GM18498 (cell line): ENCODE data around the gene CUL2.
"Not testable (repeated sequence)": the region's sequence is repeated elsewhere in the genome, so short reads cannot be mapped to it uniquely, and the experiment has no call there.

Experiments used
- ATAC-seq: cut with Tn5 transposase; IDR thresholded peaks from one replicate; pipeline ENCODE4 v1.9.1; 2021; ENCODE audit warnings: mild to moderate bottlenecking, moderate library complexity; ENCODE audit not compliant: unreplicated experiment

Gene CUL2

DNA sequence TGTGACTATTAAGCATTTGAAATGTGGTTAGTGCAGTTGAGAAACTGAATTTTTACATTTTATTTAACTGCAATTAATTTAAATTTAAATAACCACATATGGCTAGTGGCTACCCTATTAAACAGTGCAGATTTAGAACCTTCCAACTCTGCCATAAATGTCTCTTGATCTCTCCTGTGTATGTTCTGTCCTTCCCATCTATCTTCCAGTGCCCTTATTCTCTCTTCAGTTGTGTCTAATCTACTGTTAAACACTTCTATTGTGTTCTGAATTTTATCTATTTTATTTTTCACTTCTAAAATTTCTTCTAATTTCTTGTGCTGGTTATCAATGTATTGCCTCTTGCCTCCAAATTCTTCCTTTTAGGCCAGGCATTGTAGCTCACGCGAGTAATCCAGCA lies 105.0 kb downstream of the CUL2 start:
- no peak for ATAC-seq

DNA sequence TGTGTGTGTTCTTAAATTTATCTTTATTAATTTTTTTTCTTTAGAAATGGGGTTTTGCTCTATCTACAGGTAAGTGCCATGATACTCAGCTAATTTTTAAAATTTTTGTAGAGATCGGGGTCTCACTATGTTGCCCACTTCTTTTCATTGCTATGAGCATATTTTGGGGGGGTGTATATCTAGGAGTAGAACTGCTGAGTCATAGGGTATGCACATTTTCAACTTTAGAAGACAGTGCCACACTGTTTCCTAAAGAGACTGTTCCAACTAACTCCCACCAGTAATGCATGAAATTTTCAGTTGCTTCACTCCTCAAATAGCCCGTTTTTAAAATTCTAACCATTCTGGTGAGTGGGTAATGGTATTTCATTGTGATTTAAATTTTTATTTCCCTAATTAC lies 108.3 kb downstream of the CUL2 start:
- ATAC-seq = no peak

DNA sequence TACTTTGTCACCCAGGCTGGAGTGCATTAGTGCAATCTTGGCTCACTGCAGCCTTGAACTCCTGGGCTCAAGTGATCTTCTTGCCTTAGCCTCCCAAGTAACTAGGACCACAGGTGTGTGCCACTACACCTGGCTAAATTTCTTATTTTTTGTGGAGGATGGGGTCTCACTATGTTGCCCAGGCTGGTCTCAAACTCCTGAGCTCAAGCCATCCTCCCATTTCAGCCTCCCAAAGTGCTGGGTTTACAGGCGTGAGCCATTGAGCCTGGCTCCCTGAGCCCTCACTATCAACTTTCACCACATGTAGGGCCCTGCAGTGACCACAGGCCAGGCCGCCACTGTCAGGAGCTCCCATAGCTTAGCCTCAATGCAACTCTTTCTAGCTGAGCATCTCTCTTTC lies 110.2 kb downstream of the CUL2 start:
- no peak for ATAC-seq

DNA sequence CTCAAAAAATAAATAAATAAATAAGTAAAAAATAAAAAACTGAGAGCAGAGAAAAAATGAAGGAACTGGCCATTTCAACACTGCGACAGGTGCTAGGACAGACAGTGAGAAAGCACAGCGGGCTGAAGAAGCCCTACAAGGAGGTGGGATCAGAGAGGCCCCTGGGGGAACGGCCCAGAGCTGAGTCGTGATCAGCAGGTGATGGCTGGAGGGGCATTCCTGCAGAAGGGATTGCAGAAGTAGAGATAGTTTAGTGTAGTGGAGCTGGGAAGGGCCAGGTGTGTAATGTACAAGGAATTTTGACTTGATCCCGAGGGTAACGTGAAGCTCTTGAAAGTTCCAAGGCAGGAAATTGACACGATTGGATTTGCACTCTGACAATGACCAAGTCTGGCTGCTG lies 112.1 kb downstream of the CUL2 start:
- no peak for ATAC-seq

DNA sequence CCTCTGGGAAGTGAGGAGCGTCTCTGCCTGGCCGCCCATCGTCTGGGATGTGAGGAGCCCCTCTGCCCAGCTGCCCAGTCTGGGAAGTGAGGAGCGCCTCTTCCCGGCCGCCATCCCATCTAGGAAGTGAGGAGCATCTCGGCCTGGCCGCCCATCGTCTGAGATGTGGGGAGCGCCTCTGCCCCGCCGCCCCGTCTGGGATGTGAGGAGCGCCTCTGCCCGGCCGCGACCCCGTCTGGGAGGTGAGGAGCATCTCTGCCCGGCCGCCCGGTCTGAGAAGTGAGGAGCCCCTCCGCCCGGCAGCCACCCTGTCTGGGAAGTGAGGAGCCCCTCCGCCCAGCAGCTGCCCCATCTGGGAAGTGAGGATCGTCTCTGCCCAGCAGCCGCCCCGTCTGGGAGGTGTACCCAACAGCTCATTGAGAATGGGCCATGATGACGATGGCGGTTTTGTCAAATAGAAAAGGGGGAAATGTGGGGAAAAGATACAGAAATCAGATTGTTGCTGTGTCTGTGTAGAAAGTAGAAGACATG lies 113.7 kb downstream of the CUL2 start:
- not testable (repeated sequence) for ATAC-seq

DNA sequence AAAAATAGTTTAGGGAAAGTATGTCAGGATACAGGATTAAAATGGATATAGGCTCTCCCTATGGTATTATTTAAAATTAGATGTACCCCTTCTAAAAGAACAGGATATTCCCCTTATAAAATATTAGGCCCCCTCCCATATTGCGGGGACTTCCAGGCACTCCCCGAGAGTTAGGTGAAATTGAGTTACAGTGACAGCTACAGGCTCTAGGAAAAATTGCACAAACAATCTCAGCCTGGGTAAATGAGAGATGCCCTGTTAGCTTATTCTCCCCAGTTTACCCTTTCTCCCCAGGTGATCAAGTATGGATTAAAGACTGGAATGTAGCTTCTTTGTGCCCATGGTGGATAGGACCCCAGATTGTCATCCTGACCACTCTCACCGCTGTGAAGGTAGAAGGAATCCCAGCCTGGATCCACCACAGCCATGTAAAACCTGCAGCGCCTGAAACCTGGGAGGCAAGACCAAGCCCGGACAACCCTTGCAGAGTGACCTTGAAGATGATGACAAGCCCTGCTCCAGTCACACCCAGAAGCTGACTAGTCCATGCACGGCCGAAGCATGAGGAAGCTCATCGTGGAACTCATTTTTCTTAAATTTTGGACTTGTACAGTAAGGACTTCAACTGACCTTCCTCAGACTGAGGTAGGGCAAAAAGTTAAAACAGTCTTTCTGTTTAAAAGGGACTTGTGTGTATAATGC lies 115.6 kb downstream of the CUL2 start:
- ATAC-seq = not testable (repeated sequence)

DNA sequence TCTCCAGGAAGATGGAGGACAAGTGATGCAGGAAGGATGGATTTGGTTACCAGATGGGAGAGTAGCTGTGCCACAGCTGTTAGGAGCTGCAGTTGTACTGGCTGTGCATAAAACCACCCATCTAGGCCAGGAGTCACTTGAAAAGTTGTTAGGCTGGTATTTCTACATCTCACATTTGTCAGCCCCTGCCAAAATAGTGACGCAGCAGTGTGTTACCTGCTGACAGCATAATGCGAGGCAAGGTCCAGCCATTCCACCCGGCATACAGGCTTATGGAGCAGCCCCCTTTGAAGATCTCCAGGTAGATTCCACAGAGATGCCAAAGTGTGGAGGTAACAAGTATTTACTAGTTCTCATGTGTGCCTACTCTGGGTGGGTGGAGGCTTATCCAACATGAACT lies 116.4 kb downstream of the CUL2 start:
- ATAC-seq = not testable (repeated sequence)

DNA sequence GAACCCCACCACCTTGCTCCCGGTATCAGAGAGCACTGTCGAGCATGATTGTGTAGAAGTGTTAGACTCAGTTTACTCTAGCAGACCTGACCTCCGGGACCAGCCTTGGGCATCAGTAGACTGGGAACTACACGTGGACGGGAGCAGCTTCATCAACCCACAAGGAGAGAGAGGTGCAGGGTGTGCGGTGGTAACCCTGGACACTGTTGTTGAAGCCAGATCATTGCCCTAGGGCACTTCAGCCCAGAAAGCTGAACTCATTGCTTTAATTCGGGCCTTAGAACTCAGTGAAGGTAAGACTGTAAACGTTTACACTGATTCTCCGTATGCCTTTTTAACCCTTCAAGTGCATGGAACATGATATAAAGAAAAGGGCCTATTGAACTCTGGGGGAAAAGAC lies 117.0 kb downstream of the CUL2 start:
- not testable (repeated sequence) for ATAC-seq

DNA sequence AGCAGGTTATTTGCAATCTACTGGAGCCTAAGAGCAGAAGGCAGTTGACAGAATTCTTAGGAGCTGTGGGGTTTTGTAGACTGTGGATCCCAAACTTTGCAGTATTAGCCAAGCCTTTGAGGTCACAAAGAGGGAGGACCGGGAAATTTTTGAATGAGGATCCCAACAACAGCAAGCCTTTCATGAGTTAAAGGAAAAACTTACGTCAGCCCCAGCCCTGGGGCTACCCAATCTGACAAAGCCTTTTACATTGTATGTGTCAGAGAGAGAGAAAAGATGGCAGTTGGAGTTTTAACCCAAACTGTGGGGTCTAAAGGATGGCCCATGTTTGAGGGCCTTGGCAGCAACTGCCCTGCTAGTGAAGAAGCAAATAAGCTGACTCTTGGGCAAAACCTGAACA lies 117.5 kb downstream of the CUL2 start:
- ATAC-seq = not testable (repeated sequence)

DNA sequence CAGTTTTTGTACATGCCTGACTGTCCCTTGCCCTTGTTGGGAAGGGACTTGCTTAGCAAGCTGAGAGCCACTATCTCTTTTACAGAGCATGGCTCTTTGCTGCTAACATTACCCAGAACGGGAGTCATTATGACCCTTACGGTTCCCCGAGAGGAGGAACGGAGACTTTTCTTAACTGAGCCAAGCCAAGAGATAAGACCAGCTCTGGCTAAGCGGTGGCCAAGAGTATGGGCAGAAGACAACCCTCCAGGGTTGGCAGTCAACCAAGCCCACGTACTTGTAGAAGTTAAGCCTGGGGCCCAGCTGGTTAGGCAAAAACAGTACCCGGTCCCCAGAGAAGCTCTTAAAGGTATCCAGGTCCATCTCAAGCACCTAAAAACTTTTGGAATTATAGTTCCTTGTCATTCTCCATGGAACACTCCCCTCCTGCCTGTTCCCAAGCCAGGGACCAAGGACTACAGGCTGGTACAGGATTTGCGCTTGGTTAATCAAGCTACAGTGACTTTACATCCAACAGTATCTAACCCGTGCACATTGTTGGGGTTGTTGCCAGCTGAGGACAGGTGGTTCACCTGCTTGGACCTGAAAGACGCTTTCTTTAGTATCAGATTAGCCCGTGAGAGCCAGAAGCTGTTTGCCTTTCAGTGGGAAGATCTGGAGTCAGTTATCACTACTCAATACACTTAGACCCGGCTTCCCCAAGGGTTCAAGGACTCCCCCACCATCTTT lies 118.4 kb downstream of the CUL2 start:
- not testable (repeated sequence) for ATAC-seq

DNA sequence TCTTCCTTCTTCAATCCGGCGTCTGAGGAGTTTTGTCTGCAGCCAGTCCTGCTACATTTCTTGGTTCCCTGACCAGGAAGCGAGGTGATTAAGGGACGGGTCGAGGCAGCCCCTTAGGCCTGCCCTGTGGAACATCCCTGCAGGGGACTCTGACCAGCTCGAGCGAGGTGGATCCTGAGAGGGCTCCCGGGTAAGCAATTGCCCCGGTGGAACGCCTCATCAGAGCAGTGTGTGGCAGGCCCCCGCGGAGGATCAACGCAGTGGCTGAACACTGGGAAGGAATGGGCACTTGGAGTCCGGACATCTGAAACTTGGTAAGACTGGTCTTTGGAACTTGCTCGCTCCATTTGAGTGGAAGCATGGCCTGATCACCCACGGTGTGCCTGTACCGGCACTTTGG lies 121.0 kb downstream of the CUL2 start:
- ATAC-seq = no peak

DNA sequence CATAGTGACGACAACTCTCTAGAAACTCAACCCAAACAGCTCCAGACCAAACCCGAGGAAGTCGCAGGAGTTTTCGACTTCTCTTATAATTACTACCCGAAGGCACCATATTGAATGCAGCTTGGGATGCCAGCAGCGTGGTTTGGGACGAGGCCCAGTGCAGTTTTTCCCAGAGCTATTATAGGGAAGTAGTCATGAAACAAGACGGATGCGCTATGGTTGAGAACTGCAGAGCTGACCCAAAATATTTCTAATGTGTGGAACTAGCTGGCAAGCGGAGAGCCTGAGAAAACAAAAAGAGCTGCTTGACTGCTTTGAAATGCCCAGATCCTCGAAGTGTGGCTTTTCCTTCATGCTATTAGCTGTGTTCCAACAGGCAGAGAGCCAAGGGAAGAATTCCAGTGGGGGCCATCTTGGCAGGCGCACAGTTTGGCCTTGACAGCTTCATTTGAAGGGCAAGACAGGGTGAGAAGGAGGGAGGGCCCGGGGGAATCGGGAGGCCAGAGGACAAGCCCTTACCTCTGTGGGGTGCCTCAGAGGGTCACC lies 122.7 kb downstream of the CUL2 start:
- ATAC-seq = no peak

DNA sequence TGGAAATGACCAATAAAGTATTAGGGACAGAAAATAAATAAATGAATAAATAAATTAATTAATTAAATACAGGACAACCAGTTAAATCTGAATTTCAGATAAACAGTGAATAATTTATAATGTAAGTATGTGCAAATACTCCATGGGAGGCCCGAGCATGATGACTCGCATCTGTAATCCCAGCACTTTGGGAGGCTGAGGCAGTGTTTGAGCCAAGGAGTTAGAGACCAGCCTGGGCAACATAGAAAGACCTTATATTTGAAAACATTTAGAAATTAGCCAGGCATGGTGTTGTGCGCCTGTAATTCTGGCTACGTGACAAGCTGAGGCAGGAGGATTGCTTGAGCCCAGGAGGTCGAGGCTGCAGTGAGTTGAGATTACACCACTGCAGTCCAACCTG lies 123.7 kb downstream of the CUL2 start:
- ATAC-seq = no peak

DNA sequence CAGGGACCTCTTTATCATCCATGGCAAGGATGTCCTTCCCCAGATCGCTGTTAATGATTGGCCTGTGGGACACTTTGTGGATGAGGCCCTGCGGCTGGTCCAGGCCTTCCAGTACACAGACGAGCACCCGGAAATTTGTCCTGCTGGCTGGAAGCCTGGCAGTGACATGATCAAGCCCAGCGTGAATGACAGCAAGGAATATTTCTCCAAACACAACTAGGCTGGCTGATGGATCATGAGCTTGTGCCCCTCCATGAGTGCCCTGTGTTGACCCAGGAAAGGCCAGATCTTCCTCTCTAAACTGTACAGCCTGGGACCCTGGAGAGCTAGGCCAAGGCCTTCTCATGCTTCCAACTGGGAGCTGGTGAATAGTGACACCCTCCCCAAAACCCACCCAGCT lies 124.1 kb downstream of the CUL2 start:
- no peak for ATAC-seq

DNA sequence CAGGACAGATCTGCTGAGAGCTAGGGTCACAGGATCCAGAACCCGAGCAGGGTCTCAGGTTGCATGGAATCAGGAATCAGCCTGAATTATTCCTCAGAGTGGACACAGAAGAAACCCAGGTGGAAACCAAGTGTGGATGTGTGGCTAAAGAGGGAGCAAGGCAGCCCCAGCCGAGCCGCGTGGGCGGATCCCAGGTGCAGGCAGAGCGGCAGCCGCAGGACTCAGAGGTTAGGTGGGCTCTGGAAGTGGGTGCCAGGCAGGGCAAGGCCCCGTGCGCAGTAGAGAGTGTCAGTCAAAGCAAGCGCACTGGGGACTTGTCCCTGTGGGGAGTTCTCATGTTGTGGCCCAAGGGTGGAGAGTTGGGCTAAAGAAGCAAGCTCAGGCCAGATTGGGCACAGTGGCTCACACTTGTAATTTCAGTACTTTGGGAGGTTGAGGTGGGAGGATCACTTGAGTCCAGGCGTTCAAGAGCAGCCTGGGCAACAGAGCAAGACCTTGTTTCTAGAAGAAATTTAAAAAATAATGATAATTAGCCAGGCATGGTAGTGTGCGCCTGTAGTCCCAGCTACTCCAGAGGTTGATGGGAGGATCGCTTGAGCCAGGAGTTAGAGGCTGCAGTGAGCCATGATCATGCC lies 125.9 kb downstream of the CUL2 start:
- ATAC-seq = no peak

DNA sequence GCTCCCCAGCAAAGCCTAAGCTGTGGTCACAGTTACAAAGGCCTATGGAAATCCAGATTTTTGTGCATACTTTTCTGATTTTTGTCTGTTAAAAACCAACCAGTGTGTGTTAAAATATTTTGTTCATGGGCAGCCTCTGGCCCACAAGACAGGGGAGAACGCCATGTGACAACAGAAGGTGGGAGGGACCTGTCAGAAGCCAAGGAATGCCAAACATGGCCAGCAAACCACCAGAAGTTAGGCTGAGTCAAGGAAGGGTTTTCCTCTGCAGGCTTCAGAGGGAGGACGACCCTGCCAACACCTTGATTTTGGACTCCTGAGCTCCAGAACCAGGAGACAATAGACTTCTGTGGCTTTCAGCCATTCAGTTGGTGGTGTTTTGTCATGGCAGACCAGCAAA lies 127.3 kb downstream of the CUL2 start:
- ATAC-seq = no peak

DNA sequence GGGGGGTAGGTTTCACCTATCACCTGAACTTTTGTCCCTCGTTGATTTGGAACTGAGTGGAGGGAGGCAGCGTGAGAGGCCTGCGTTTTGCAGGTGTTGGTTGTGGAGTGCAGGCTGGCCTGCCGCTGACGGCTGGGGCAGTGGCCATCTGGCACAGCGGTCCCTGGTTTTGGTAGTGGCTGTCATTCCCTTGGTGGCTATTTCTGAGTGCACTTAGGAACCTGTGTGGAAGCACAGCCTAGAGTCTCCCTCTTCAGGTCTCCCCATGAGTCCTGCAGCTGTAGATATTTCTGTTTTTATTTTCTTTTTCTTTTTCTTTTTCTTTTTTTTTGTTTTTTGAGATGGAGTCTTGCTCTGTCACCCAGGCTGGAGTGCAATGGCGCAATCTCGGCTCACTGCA lies 129.2 kb downstream of the CUL2 start:
- ATAC-seq = no peak

DNA sequence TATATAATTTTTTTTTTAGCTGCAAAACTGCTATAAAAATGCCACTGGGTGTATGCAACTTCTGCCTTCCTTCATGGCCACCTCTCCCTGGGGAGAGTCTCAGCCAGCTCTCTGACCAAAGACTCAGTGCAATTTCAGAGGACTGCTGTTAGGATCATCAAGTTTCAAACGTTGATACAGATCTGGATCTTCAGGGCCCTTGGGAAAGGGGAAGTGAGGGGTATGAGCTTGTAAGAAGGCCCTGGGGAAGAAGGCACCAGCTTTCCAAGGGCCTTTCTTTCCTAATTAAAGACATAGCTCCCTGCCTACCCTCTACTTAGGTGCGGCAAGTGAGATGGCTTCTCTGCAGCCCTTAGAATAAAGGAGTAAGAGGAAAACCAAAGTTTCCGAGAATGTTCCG lies 130.4 kb downstream of the CUL2 start:
- no peak for ATAC-seq

DNA sequence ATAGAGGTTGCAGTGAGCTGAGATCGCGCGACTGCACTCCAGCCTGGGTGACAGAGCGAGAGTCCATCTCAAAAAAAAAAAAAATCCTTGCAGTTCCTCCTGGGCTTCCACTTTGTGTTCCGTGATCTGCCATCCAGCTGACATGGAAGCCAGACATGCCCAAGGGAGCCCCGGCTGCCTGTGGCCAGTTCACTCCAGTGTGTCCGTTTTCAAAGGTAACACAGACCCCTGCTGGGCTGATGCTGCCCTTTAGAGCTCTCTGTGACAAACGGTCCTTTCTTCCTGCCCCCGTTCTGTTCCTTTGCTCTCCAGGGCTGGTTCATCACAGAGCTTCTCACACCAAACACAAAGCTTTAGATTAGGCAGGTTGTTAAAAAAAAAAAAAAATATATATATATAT lies 130.8 kb downstream of the CUL2 start:
- no peak for ATAC-seq
